OCI-LY1 (cell line): ENCODE data around the gene DRC7.
"Not testable (repeated sequence)": the region's sequence is repeated elsewhere in the genome, so short reads cannot be mapped to it uniquely, and the experiment has no call there.

ENCODE experiments used
- CTCF ChIP-seq: fragments of 200-600 bp; sonication (generic), shearing (Covaris generic); IDR thresholded peaks from 2 replicates; pipeline ENCODE4 v1.5.1; 2017; ENCODE audit warnings: mild to moderate bottlenecking, antibody characterized with exemption, low read length, moderate library complexity, mixed read lengths
- EZH2 ChIP-seq: fragments of 200-600 bp; sonication (generic), shearing (Covaris generic); IDR thresholded peaks from 2 replicates; pipeline ENCODE4 v1.8.0; 2017; ENCODE audit warnings: borderline replicate concordance, mixed run types, mild to moderate bottlenecking, antibody characterized with exemption, low read length, moderate library complexity, mixed read lengths

- TF ChIP-seq CTCF, EZH2: not testable (repeated sequence)
These were observed 35.2 kb downstream of the DRC7 start for GRCh38 chr16:57729852-57730251.
